ENCODE measurements around the gene DRG2. TPM values are rescaled to one million over a fixed set of nuclear protein-coding genes. Genes with fewer than 3 reads are reported as not detected.

DRG2 gene
- polyA plus RNA-seq, 2 of the 4 experiments (the other 2 are of a cell fraction): 41.9 to 48.3 TPM

DNA sequence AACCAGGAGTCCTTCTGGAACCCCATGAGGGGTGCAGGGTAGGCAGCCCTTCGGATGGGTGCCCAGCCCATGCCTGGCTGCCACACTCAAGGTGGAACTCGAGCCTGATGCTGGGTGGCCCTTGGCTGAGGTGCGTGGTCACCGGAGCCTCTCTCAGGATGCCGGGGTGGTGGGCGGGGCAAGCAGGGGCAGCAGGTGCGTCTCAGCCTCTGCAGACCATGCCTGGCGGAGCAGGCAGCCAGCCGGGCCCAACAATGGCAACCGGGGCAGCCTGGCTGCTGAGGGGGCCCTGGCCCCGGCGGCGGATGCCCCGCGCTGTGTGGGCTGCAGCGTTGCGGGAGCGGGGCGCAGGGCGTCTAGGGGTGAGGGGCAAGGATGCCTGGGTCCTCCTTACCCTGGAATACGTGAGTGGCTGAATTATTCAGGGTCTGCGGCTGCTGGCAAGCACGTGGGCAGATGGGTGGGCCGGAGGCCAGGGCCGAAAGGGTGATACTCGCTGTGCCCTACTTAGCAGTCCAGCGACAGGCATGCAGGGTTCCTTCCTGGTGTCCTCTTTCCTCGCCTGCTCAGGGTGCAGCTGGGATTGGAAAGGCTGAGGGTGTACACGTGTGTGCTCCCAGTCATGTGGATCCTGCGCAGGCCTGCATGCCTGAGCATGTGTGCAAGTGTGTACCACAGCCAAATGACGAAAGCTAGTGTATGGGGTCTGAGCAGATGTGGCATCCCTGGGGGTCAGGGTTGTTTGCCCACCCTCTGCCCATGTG, 35.4 kb downstream of the DRG2 start:
- H3K27ac ChIP-seq: no peak overlapping the region
- TF ChIP-seq KDM1A (IDR thresholded peaks at IDR 0.05; ENCODE audit: low read depth): no peak
- TF ChIP-seq, protein P1, sequence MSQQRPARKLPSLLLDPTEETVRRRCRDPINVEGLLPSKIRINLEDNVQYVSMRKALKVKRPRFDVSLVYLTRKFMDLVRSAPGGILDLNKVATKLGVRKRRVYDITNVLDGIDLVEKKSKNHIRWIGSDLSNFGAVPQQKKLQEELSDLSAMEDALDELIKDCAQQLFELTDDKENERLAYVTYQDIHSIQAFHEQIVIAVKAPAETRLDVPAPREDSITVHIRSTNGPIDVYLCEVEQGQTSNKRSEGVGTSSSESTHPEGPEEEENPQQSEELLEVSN (IDR thresholded peaks at IDR 0.05; ENCODE audit: borderline replicate concordance, low read depth): no peak
- TF ChIP-seq NR3C1 (IDR thresholded peaks at IDR 0.05): no peak
- TF ChIP-seq HEYL (CRISPR knock-in tag; IDR thresholded peaks at IDR 0.05): no peak
- no peak for TF ChIP-seq JUN (IDR thresholded peaks at IDR 0.05)
- TF ChIP-seq, protein P2, sequence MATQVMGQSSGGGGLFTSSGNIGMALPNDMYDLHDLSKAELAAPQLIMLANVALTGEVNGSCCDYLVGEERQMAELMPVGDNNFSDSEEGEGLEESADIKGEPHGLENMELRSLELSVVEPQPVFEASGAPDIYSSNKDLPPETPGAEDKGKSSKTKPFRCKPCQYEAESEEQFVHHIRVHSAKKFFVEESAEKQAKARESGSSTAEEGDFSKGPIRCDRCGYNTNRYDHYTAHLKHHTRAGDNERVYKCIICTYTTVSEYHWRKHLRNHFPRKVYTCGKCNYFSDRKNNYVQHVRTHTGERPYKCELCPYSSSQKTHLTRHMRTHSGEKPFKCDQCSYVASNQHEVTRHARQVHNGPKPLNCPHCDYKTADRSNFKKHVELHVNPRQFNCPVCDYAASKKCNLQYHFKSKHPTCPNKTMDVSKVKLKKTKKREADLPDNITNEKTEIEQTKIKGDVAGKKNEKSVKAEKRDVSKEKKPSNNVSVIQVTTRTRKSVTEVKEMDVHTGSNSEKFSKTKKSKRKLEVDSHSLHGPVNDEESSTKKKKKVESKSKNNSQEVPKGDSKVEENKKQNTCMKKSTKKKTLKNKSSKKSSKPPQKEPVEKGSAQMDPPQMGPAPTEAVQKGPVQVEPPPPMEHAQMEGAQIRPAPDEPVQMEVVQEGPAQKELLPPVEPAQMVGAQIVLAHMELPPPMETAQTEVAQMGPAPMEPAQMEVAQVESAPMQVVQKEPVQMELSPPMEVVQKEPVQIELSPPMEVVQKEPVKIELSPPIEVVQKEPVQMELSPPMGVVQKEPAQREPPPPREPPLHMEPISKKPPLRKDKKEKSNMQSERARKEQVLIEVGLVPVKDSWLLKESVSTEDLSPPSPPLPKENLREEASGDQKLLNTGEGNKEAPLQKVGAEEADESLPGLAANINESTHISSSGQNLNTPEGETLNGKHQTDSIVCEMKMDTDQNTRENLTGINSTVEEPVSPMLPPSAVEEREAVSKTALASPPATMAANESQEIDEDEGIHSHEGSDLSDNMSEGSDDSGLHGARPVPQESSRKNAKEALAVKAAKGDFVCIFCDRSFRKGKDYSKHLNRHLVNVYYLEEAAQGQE (IDR thresholded peaks at IDR 0.05): no peak
- no peak for TF ChIP-seq EHMT2 (IDR thresholded peaks at IDR 0.05; ENCODE audit: low read depth)
- TF ChIP-seq HOXB5 (CRISPR knock-in tag; IDR thresholded peaks at IDR 0.05): no peak
- TF ChIP-seq RCOR1 (IDR thresholded peaks at IDR 0.05; ENCODE audit: low read depth, low read length): no peak
- no peak for TF ChIP-seq JUNB (IDR thresholded peaks at IDR 0.05)
- TF ChIP-seq NPAS2 (CRISPR knock-in tag; IDR thresholded peaks at IDR 0.05; ENCODE audit: borderline replicate concordance): no peak
- no peak for TF ChIP-seq ZFP36 (IDR thresholded peaks at IDR 0.05; ENCODE audit: borderline replicate concordance, partially characterized antibody)
- no peak for TF ChIP-seq RAD21 (conservative IDR thresholded peaks at IDR 0.05 in 1 of 2, IDR thresholded peaks at IDR 0.05 in 1 of 2)
- no peak for TF ChIP-seq BHLHE40 (IDR thresholded peaks at IDR 0.05; ENCODE audit: low read depth, low read length)
- H3K4me1 ChIP-seq: no peaks in the 10 kb centered on the region
- H3K4me3 ChIP-seq: no peak overlapping the region
- peaks cover 3% of the 10 kb centered on the region; the same call in 2 of the 3 replicates for H3K9me3 ChIP-seq
- 76% methylated on average over 25 of the region's 31 CpGs for WGBS (ENCODE audit: missing lambda C conversion rate)
- DNase-seq (ENCODE audit: low read depth in 1 of 2, low spot score in 1 of 2) (no peak), FAIRE-seq (no peak), ATAC-seq (no peak)
- POLR2A ChIA-PET: no interaction called here
- CTCF ChIA-PET: interaction anchor here (1.2 to 1.3 kb wide), 2 partner anchors 19 to 24 kb away, joined by 3 to 6 read pairs; no protein-coding TSS in a partner anchor
- no peak overlapping the region for H3K4me2 ChIP-seq

DNA sequence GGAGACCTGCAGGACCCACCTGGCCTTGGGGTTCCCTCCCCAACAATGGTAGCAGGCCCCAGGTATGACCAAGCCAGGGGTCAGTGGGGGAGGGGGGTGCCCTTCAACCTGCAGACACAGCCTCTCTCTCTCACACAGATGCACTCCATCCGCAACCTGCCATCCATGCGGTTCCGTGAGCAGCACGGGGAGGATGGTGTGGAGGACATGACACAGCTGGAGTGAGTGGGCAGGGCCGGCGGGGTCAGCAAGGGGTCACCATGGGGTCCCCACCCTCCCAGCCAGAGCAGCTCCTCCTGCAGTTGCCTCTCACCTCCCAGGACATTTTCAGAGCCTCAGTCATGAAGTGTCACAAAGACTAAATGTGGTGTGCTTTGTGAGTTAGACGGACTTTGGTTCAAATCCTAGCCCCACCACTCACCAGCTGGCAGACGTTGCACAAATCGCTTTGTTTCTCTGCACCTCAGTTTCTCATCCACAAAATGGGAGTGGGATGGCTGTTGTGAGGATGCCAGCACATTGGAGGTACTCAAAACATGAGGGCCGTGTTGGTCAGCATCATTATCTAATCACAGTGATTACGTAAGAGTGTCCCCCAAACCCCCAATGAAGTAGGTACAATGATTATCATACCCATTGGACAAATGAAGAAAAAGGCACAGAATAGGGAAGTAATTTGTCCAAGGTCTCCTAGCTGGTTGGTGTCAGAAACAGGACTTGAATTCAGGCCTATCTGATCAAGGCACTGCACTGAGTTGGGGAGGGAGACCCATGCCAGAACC, 36.8 kb downstream of the DRG2 start:
- POLR2A ChIA-PET: no interaction called here
- peaks cover 3% of the 10 kb centered on the region; the same call in 2 of the 3 replicates for H3K9me3 ChIP-seq
- H3K27ac ChIP-seq: no peak overlapping the region
- WGBS (ENCODE audit: missing lambda C conversion rate): 75% methylated on average over 11 of the region's 11 CpGs
- H3K4me3 ChIP-seq: no peak overlapping the region
- ATAC-seq (no peak), FAIRE-seq (no peak), DNase-seq (ENCODE audit: low read depth in 1 of 2, low spot score in 1 of 2) (no peak)
- no peak overlapping the region for H3K4me2 ChIP-seq
- no peaks in the 10 kb centered on the region for H3K4me1 ChIP-seq
- CTCF ChIA-PET: interaction anchor here (1.2 to 1.3 kb wide), 2 partner anchors 17 to 25 kb away, joined by 3 to 6 read pairs; no protein-coding TSS in a partner anchor
- TF ChIP-seq ZC3H11A (IDR thresholded peaks at IDR 0.05) (no peak), HOXB13 (CRISPR knock-in tag; IDR thresholded peaks at IDR 0.05; ENCODE audit: low read depth) (no peak), RCOR1 (IDR thresholded peaks at IDR 0.05; ENCODE audit: low read depth, low read length) (no peak), PHF8 (IDR thresholded peaks at IDR 0.05; ENCODE audit: borderline replicate concordance, low read depth) (no peak), CBX8 (IDR thresholded peaks at IDR 0.05) (no peak), POLR2A (IDR thresholded peaks at IDR 0.05; ENCODE audit: low read length) (no peak), ZFP36 (IDR thresholded peaks at IDR 0.05; ENCODE audit: borderline replicate concordance, partially characterized antibody) (no peak), EP300 (IDR thresholded peaks at IDR 0.05) (no peak), CEBPB (IDR thresholded peaks at IDR 0.05) (no peak), MAFK (IDR thresholded peaks at IDR 0.05; ENCODE audit: partially characterized antibody) (no peak), CHD4 (IDR thresholded peaks at IDR 0.05; ENCODE audit: borderline replicate concordance) (no peak), KDM1A (IDR thresholded peaks at IDR 0.05; ENCODE audit: low read depth) (no peak)
- TF ChIP-seq, protein P3, sequence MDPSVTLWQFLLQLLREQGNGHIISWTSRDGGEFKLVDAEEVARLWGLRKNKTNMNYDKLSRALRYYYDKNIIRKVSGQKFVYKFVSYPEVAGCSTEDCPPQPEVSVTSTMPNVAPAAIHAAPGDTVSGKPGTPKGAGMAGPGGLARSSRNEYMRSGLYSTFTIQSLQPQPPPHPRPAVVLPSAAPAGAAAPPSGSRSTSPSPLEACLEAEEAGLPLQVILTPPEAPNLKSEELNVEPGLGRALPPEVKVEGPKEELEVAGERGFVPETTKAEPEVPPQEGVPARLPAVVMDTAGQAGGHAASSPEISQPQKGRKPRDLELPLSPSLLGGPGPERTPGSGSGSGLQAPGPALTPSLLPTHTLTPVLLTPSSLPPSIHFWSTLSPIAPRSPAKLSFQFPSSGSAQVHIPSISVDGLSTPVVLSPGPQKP (IDR thresholded peaks at IDR 0.05; ENCODE audit: low read depth, low read length): no peak
- TF ChIP-seq, protein P4, sequence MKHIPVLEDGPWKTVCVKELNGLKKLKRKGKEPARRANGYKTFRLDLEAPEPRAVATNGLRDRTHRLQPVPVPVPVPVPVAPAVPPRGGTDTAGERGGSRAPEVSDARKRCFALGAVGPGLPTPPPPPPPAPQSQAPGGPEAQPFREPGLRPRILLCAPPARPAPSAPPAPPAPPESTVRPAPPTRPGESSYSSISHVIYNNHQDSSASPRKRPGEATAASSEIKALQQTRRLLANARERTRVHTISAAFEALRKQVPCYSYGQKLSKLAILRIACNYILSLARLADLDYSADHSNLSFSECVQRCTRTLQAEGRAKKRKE (CRISPR knock-in tag; IDR thresholded peaks at IDR 0.05; ENCODE audit: low read depth): no peak
- TF ChIP-seq, protein P5, sequence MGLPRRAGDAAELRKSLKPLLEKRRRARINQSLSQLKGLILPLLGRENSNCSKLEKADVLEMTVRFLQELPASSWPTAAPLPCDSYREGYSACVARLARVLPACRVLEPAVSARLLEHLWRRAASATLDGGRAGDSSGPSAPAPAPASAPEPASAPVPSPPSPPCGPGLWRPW (IDR thresholded peaks at IDR 0.05): no peak
- TF ChIP-seq, protein P6, sequence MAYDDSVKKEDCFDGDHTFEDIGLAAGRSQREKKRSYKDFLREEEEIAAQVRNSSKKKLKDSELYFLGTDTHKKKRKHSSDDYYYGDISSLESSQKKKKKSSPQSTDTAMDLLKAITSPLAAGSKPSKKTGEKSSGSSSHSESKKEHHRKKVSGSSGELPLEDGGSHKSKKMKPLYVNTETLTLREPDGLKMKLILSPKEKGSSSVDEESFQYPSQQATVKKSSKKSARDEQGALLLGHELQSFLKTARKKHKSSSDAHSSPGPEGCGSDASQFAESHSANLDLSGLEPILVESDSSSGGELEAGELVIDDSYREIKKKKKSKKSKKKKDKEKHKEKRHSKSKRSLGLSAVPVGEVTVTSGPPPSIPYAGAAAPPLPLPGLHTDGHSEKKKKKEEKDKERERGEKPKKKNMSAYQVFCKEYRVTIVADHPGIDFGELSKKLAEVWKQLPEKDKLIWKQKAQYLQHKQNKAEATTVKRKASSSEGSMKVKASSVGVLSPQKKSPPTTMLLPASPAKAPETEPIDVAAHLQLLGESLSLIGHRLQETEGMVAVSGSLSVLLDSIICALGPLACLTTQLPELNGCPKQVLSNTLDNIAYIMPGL (CRISPR knock-in tag; IDR thresholded peaks at IDR 0.05; ENCODE audit: borderline replicate concordance): no peak
